Measurements from ENCODE around the gene TMEM174. TPM values are rescaled to one million over a fixed set of nuclear protein-coding genes. Genes with fewer than 3 reads are reported as not detected.

TMEM174 gene
- total RNA-seq, 1 donor from 2014 or later: not detected

- TF ChIP-seq, protein P1, sequence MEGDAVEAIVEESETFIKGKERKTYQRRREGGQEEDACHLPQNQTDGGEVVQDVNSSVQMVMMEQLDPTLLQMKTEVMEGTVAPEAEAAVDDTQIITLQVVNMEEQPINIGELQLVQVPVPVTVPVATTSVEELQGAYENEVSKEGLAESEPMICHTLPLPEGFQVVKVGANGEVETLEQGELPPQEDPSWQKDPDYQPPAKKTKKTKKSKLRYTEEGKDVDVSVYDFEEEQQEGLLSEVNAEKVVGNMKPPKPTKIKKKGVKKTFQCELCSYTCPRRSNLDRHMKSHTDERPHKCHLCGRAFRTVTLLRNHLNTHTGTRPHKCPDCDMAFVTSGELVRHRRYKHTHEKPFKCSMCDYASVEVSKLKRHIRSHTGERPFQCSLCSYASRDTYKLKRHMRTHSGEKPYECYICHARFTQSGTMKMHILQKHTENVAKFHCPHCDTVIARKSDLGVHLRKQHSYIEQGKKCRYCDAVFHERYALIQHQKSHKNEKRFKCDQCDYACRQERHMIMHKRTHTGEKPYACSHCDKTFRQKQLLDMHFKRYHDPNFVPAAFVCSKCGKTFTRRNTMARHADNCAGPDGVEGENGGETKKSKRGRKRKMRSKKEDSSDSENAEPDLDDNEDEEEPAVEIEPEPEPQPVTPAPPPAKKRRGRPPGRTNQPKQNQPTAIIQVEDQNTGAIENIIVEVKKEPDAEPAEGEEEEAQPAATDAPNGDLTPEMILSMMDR (IDR thresholded peaks at IDR 0.05): no peak
- DNase-seq (no peak), ATAC-seq (no peak)
- Histone ChIP-seq H3K9me3 (peaks cover 4% of the 10 kb centered on the region), H3K36me3 (no peaks in the 10 kb centered on the region), H3K27me3 (ENCODE audit: low read depth) (peaks cover 11% of the 10 kb centered on the region), H3K4me1 (peaks cover 7% of the 10 kb centered on the region), H3K4me3 (no peak overlapping the region), H3K27ac (no peak overlapping the region)
- intact Hi-C loops (cut with DNase I): no loop called here
These were observed 16.0 kb downstream of the TMEM174 start for GRCh38 chr5:73188764-73189531.

GRCh38 chr5:73189871-73190376 lies 16.9 kb downstream of the TMEM174 start:
- Histone ChIP-seq H3K36me3 (no peaks in the 10 kb centered on the region), H3K4me3 (no peak overlapping the region), H3K27ac (no peak overlapping the region), H3K9me3 (no peaks in the 10 kb centered on the region), H3K27me3 (ENCODE audit: low read depth) (peaks cover 11% of the 10 kb centered on the region), H3K4me1 (peaks cover 7% of the 10 kb centered on the region)
- intact Hi-C loops (cut with DNase I): no loop called here
- DNase-seq (no peak), ATAC-seq (no peak)
- TF ChIP-seq, protein P1 (IDR thresholded peaks at IDR 0.05): no peak

- intact Hi-C loops (cut with DNase I): no loop called here
- peaks cover 7% of the 10 kb centered on the region for H3K4me1 ChIP-seq
These were observed 19.4 kb downstream of the TMEM174 start for GRCh38 chr5:73192370-73192769.

DNA sequence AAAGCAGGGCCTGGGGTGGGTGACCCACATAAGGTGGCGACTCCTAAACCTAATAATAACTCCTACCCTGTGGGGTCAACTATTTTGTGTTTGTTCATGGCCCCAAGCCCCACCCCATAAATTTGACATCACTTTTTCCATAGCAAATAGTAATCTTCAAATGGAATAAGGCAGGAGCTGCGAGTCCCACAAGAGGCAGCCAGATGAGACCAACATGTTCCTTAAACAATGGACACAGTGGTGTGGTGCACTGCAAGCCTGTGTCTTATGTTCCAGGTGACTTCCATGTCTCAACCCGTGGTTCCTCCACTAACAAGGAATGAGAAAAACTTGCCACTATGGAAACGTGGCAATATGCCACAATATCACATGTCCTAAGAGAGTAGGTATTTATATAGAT lies 20.6 kb downstream of the TMEM174 start:
- intact Hi-C loops (cut with DNase I): no loop called here
- Histone ChIP-seq H3K9me3 (no peaks in the 10 kb centered on the region), H3K4me1 (peaks cover 7% of the 10 kb centered on the region), H3K36me3 (no peaks in the 10 kb centered on the region), H3K27me3 (ENCODE audit: low read depth) (peaks cover 4% of the 10 kb centered on the region), H3K4me3 (no peak overlapping the region), H3K27ac (no peak overlapping the region)
- TF ChIP-seq, protein P1 (IDR thresholded peaks at IDR 0.05): no peak
- no peak for DNase-seq
- no peak for ATAC-seq

More at GRCh38 chr5:73192370-73192769, 19.4 kb downstream of the TMEM174 start:
- Histone ChIP-seq H3K36me3 (no peaks in the 10 kb centered on the region), H3K27me3 (ENCODE audit: low read depth) (peaks cover 4% of the 10 kb centered on the region), H3K9me3 (no peaks in the 10 kb centered on the region), H3K4me3 (no peak overlapping the region), H3K27ac (no peak overlapping the region)
- DNase-seq (no peak), ATAC-seq (no peak)
- TF ChIP-seq, protein P1 (IDR thresholded peaks at IDR 0.05): no peak

DNA sequence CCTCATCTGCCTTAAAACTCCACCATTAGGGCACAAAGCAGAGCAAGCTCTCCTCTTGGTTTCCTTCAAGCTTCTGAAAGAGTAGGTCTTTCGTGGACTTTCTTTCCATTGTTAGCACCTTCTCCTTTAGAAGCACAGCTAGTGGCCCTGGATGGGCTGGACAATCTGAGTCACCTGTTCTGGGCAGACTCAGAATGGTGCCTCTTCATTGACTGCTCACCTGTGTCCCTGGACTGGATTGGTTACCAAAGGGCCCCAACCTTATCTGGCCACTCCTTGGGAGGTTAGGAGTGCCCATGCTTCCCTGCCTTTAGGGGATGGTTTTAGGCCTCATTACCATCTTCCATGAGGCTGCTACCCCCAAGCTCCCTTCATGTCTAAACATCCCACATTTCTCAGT lies 23.2 kb downstream of the TMEM174 start:
- Histone ChIP-seq H3K27me3 (ENCODE audit: low read depth) (peaks cover 4% of the 10 kb centered on the region), H3K9me3 (no peaks in the 10 kb centered on the region), H3K4me1 (no peaks in the 10 kb centered on the region), H3K4me3 (no peak overlapping the region), H3K27ac (no peak overlapping the region), H3K36me3 (no peaks in the 10 kb centered on the region)
- ATAC-seq (no peak), DNase-seq (no peak)
- intact Hi-C loops (cut with DNase I): no loop called here
- TF ChIP-seq, protein P1 (IDR thresholded peaks at IDR 0.05): no peak
